ENCODE data around the gene SLC1A4.
"Not testable (repeated sequence)": the region's sequence is repeated elsewhere in the genome, so short reads cannot be mapped to it uniquely, and the experiment has no call there.

The SLC1A4 gene

DNA sequence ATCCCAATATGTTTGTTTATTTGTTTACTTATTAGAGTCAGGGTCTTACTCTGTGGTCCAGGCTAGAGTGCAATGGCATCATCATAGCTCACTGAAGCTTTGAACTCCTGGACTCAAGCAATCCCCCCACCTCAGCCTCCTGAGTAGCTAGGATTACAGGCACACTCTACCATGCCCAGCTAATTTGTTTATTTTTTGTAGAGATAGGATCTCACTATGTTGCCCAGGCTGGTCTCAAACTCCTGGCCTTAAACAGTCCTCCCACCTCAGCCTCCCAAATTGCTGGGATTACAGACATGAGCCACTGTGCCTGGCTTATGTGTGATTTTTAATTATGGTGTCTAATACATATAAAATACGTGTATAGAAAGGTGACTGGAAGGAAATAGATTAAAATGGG, 31.1 kb downstream of the SLC1A4 start:
- H3K27ac ChIP-seq (ENCODE audit: extremely low read depth, low read depth, low read length); CTCF ChIA-PET; H3K4me1 ChIP-seq (ENCODE audit: control insufficient read depth, insufficient read depth, low read length); H3K4me3 ChIP-seq (ENCODE audit: low read depth, low read length); H3K9me3 ChIP-seq (ENCODE audit: control insufficient read depth, insufficient read depth, low read depth, low read length): not testable (repeated sequence)
- TF ChIP-seq ZNF121 (tag by site-specific recombination; IDR thresholded peaks at IDR 0.05) = peak; percentile 82
- H3K36me3 ChIP-seq (ENCODE audit: control insufficient read depth in 2 of 2, insufficient read depth in 1 of 2, low read length in 2 of 2) = peaks cover 3 to 54% of the 10 kb centered on the region in 2 experiments; a peak in 1 of 3 replicates
- POLR2A ChIA-PET = interaction anchor here (1.1 kb wide), 1 partner anchor 31 kb away, joined by 3 read pairs; the partner anchor contains the start of gene SLC1A4

DNA sequence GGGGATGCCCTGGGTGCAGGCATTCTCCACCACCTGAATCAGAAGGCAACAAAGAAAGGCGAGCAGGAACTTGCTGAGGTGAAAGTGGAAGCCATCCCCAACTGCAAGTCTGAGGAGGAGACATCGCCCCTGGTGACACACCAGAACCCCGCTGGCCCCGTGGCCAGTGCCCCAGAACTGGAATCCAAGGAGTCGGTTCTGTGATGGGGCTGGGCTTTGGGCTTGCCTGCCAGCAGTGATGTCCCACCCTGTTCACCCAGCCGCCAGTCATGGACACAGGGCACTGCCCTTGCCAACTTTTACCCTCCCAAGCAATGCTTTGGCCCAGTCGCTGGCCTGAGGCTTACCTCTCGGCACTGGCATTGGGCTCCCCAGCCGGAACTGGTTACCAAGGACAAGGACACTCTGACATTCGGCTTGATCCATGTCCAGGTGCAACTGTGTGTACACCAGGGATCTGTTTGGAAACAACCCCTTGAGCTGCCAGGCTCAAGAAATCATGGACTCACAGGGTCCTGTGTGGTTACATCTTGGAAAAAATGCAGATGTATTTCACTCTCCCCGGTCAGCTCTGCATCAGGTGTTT, 31.8 kb downstream of the SLC1A4 start:
- POLR2A ChIA-PET = interaction anchor here (1.0 kb wide), 1 partner anchor 32 kb away, joined by 3 read pairs; no protein-coding TSS in a partner anchor
- CTCF ChIA-PET = interaction anchor here (0.9 kb wide), 1 partner anchor 106 kb away, joined by 3 read pairs; no protein-coding TSS in a partner anchor
- H3K9me3 ChIP-seq (ENCODE audit: control insufficient read depth, insufficient read depth, low read depth, low read length) = no peaks in the 10 kb centered on the region
- H3K27ac ChIP-seq (ENCODE audit: extremely low read depth, low read depth, low read length) = no peak overlapping the region
- H3K4me1 ChIP-seq (ENCODE audit: control insufficient read depth, insufficient read depth, low read length) = 0 out of 2 replicates have a peak, but pooled peaks cover 2% of the 10 kb centered on the region
- no peak for TF ChIP-seq KLF10 (tag by site-specific recombination; IDR thresholded peaks at IDR 0.05)
- TF ChIP-seq, protein P1, sequence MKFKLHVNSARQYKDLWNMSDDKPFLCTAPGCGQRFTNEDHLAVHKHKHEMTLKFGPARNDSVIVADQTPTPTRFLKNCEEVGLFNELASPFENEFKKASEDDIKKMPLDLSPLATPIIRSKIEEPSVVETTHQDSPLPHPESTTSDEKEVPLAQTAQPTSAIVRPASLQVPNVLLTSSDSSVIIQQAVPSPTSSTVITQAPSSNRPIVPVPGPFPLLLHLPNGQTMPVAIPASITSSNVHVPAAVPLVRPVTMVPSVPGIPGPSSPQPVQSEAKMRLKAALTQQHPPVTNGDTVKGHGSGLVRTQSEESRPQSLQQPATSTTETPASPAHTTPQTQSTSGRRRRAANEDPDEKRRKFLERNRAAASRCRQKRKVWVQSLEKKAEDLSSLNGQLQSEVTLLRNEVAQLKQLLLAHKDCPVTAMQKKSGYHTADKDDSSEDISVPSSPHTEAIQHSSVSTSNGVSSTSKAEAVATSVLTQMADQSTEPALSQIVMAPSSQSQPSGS (tag by site-specific recombination; IDR thresholded peaks at IDR 0.05; ENCODE audit: low read depth) = no peak
- TF ChIP-seq ZNF423 (tag by site-specific recombination; IDR thresholded peaks at IDR 0.05) = no peak
- TF ChIP-seq OVOL3 (tag by site-specific recombination; IDR thresholded peaks at IDR 0.05) = no peak
- TF ChIP-seq SP3 (tag by site-specific recombination; IDR thresholded peaks at IDR 0.05) = no peak
- no peak for TF ChIP-seq ZNF394 (tag by site-specific recombination; IDR thresholded peaks at IDR 0.05; ENCODE audit: borderline replicate concordance)
- no peak for TF ChIP-seq ZNF626 (tag by site-specific recombination; IDR thresholded peaks at IDR 0.05)
- TF ChIP-seq ZNF10 (tag by site-specific recombination; IDR thresholded peaks at IDR 0.05) = no peak
- no peak for TF ChIP-seq SETDB1 (IDR thresholded peaks at IDR 0.05; ENCODE audit: insufficient read length, low read length)
- no peak overlapping the region for H3K4me3 ChIP-seq (ENCODE audit: low read depth, low read length)
- peaks cover 3 to 52% of the 10 kb centered on the region in 2 experiments; a peak in 1 of 3 replicates for H3K36me3 ChIP-seq (ENCODE audit: control insufficient read depth in 2 of 2, insufficient read depth in 1 of 2, low read length in 2 of 2)

DNA sequence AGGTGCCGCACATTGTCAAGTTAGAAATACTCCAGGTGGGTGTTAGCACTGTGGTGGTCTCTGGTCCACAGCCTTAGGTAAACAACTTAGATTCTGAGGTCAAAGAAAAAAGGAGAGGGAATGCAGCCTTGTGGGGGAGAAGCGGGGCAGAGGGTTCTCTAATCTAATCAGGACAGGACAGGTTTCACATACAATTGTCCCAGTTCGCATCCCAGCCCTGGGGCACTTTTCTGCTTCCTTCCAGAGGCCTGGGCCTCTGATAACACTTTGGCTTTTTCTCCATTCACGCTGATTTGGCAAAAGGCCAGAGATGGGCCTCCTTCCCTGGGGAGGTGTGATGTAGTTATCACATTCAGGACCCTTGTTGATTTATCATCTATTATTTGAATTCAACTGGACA, 32.5 kb downstream of the SLC1A4 start:
- TF ChIP-seq, protein P2, sequence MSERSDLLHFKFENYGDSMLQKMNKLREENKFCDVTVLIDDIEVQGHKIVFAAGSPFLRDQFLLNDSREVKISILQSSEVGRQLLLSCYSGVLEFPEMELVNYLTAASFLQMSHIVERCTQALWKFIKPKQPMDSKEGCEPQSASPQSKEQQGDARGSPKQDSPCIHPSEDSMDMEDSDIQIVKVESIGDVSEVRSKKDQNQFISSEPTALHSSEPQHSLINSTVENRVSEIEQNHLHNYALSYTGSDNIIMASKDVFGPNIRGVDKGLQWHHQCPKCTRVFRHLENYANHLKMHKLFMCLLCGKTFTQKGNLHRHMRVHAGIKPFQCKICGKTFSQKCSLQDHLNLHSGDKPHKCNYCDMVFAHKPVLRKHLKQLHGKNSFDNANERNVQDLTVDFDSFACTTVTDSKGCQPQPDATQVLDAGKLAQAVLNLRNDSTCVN (tag by site-specific recombination; optimal IDR thresholded peaks at IDR 0.05) = no peak
- TF ChIP-seq, protein P3, sequence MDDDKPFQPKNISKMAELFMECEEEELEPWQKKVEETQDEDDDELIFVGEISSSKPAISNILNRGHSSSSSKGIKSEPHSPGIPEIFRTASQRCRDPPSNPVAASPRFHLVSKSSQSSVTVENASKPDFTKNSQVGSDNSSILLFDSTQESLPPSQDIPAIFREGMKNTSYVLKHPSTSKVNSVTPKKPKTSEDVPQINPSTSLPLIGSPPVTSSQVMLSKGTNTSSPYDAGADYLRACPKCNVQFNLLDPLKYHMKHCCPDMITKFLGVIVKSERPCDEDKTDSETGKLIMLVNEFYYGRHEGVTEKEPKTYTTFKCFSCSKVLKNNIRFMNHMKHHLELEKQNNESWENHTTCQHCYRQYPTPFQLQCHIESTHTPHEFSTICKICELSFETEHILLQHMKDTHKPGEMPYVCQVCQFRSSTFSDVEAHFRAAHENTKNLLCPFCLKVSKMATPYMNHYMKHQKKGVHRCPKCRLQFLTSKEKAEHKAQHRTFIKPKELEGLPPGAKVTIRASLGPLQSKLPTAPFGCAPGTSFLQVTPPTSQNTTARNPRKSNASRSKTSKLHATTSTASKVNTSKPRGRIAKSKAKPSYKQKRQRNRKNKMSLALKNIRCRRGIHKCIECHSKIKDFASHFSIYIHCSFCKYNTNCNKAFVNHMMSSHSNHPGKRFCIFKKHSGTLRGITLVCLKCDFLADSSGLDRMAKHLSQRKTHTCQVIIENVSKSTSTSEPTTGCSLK (tag by site-specific recombination; IDR thresholded peaks at IDR 0.05) = no peak
- TF ChIP-seq ZNF292 (tag by site-specific recombination; IDR thresholded peaks at IDR 0.05; ENCODE audit: borderline replicate concordance, low read depth) = no peak
- TF ChIP-seq KLF7 (tag by site-specific recombination; IDR thresholded peaks at IDR 0.05; ENCODE audit: borderline replicate concordance) = no peak
- peaks cover 3 to 45% of the 10 kb centered on the region in 2 experiments; a peak in 1 of 3 replicates for H3K36me3 ChIP-seq (ENCODE audit: control insufficient read depth in 2 of 2, insufficient read depth in 1 of 2, low read length in 2 of 2)
- H3K9me3 ChIP-seq (ENCODE audit: control insufficient read depth, insufficient read depth, low read depth, low read length) = no peaks in the 10 kb centered on the region
- ChIA-PET POLR2A (interaction anchor here (1.0 kb wide), 1 partner anchor 33 kb away, joined by 3 read pairs; no protein-coding TSS in a partner anchor), CTCF (interaction anchor here (0.9 kb wide), 2 partner anchors 15 to 107 kb away, joined by 3 read pairs; no protein-coding TSS in a partner anchor)
- 0 out of 2 replicates have a peak, but pooled peaks cover 2% of the 10 kb centered on the region for H3K4me1 ChIP-seq (ENCODE audit: control insufficient read depth, insufficient read depth, low read length)
- H3K4me3 ChIP-seq (ENCODE audit: low read depth, low read length) = no peak overlapping the region
- H3K27ac ChIP-seq (ENCODE audit: extremely low read depth, low read depth, low read length) = no peak overlapping the region

Data from HEK293 (cell line).